Gastroesophageal sphincter (tissue), 3 donors: Measurements from ENCODE around the gene CCDC197.

Experiments
- CTCF ChIP-seq, 4 experiments: fragments of 200-600 bp in 2 of 4; fragments of 450-650 bp in 2 of 4; sonication (generic) in 1 of 4; IDR thresholded peaks; one replicate each; pipeline ENCODE4 v1.5.1; 2017 to 2019; ENCODE audit warnings: antibody characterized with exemption in 4 of 4, mild to moderate bottlenecking in 2 of 4, moderate library complexity in 2 of 4
- EP300 ChIP-seq: sonication (generic); formaldehyde crosslinking; IDR thresholded peaks from one replicate; pipeline ENCODE4 v1.6.1; 2017; ENCODE audit warnings: antibody characterized with exemption, mild to moderate bottlenecking

- TF ChIP-seq EP300, result no peak
- peak in 3 of 4 experiments; percentile 41 to 47 (median 46) for TF ChIP-seq CTCF (IDR thresholded peaks at IDR 0.05)
Observed at GRCh38 chr14:93970585-93970964, 26.5 kb upstream of the CCDC197 start.
